ENCODE results near the gene ABCC11.

Gene ABCC11

GRCh38 chr16:48126801-48127644, 120.3 kb downstream of the ABCC11 start:
- DNase-seq = peak; percentile 78

- DNase-seq = no peak
Observed at GRCh38 chr16:48125888-48126287, 121.5 kb downstream of the ABCC11 start.

GRCh38 chr16:48124266-48124665, 123.1 kb downstream of the ABCC11 start:
- no peak for DNase-seq

GRCh38 chr16:48123104-48123788, 124.1 kb downstream of the ABCC11 start:
- no peak for DNase-seq

GRCh38 chr16:48121276-48121675, 126.1 kb downstream of the ABCC11 start:
- no peak for DNase-seq

GRCh38 chr16:48118841-48119240, 128.5 kb downstream of the ABCC11 start:
- DNase-seq = no peak

GRCh38 chr16:48117217-48118105, 129.9 kb downstream of the ABCC11 start:
- DNase-seq = no peak
